Epithelial cell of esophagus (primary cell): ENCODE data around the gene CXCL6.

Experiments
- DNase-seq: peaks from one replicate; pipeline ENCODE4 v3.0.0; 2010; ENCODE audit warnings: low read depth
- H3K4me3 ChIP-seq: 2 replicates; pipeline ENCODE4 v1.5.1; 2011; ENCODE audit warnings: mild to moderate bottlenecking, low read length, control low read depth
- CTCF ChIP-seq: IDR thresholded peaks from 2 replicates; pipeline ENCODE4 v1.5.1; 2011; ENCODE audit warnings: low read depth, mild to moderate bottlenecking, low read length, control low read depth, inconsistent platforms; ENCODE audit not compliant: insufficient read depth; ENCODE audit errors: missing control alignments

Gene CXCL6

GRCh38 chr4:73822389-73822788, 14.1 kb upstream of the CXCL6 start:
- TF ChIP-seq CTCF, result no peak
- DNase-seq, result peak; percentile 56
- H3K4me3 ChIP-seq, result no peak overlapping the region

- DNase-seq, result no peak
- no peak overlapping the region for H3K4me3 ChIP-seq
- no peak for TF ChIP-seq CTCF
Measured at GRCh38 chr4:73822812-73823504, 13.5 kb upstream of the CXCL6 start.

GRCh38 chr4:73823760-73824159, 12.7 kb upstream of the CXCL6 start:
- no peak for TF ChIP-seq CTCF
- no peak for DNase-seq
- no peak overlapping the region for H3K4me3 ChIP-seq

GRCh38 chr4:73828956-73829355, 7.5 kb upstream of the CXCL6 start:
- H3K4me3 ChIP-seq, result no peak overlapping the region
- DNase-seq, result peak; percentile 47

GRCh38 chr4:73831569-73831968, 4.9 kb upstream of the CXCL6 start:
- DNase-seq, result no peak
- H3K4me3 ChIP-seq, result no peak overlapping the region
- no peak for TF ChIP-seq CTCF

More at GRCh38 chr4:73828956-73829355, 7.5 kb upstream of the CXCL6 start:
- no peak for TF ChIP-seq CTCF

GRCh38 chr4:73832651-73833237, 3.7 kb upstream of the CXCL6 start:
- peak; percentile 22 for DNase-seq
- no peak for TF ChIP-seq CTCF
- no peak overlapping the region for H3K4me3 ChIP-seq

- no peak for TF ChIP-seq CTCF
- no peak overlapping the region for H3K4me3 ChIP-seq
- no peak for DNase-seq
Measured at GRCh38 chr4:73839071-73839470, 2.6 kb downstream of the CXCL6 start.
